Measurements from ENCODE around the gene PDE4B.

The PDE4B gene

DNA sequence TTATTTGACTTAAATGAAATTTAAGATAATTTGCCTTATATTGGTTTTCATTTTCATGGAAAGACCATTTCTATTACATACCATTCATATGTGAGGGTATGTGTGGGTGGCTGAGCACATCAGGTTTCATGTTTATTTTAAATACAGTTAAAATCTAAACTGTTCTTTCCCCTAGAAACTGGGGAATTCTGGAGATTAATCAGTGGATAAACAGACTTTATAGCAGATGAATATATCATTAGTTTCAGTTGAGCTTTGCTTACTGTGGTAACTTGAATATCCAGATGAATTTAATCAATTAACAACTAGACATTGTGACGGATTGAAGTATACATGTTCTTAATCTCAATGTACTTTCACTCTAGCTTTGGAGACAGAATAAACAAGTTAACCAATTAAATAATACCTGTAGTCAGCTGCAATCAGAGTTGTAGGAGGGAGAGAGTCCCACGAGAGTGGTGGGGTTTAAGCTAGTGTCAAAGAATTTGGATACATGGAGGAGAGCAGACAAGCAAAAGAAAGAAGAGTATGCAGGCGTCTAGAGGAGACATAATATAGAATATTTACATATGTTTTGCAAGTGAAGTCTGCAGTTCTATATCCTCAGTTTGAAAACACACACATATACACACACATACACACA is 97.6 kb downstream of the PDE4B start:
- DNase-seq, result no peak

DNA sequence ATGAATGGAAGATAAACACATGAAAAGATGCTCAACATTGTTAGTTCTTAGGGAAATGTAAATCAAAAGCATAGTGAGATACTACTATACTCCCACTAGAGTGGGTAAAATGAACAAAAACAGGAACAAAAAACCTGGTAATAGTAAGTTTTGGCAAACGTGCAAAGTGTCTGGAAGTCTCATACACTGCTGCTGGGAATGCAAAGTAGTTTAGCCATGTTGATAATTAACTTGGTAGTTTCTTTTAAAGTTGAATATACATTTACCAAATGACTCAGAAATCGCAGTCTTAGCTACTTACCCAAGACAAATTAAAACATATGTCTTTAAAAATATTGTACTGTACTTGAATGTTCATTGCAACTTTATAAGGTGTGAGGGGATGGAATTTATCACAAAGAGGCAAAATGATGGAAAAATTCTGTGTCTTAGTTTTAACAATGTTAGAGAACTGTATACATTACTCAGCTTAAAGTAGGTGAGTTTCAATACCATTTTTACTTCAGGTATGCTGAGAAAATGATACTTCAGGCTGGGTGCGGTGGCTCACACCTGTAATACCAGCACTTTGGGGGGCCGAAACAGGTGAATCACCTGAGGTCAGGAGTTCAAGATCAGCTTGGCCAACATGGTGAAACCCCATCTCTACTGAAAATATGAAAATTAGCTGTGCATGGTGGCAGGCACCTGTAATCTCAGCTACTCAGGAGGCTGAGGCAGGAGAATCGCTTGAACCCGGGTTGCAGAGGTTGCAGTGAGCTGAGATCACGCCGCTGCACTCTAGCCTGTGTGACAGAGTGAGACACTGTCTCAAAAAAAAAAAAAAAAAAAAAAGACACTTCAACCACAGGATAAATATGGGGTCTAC is 102.3 kb downstream of the PDE4B start:
- DNase-seq, result no peak

DNA sequence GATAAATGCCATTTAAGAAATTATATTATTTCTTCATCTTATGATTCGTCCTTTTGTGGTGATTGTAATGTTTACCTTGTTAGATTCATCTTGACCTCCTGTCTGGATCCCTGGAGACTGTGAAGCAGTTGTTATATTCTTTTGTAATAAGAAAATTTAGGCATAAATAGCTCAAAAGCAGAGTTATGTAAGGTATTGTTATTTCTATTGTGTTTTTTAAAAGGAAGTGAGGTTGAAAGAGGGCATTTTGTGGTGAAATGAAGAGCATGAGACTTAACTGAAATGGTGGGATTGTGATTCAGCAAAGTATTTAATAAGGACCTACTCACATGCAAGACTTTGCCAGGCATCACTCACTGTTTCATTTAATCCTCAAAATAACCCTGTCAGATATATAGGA is 104.0 kb downstream of the PDE4B start:
- no peak for DNase-seq

DNA sequence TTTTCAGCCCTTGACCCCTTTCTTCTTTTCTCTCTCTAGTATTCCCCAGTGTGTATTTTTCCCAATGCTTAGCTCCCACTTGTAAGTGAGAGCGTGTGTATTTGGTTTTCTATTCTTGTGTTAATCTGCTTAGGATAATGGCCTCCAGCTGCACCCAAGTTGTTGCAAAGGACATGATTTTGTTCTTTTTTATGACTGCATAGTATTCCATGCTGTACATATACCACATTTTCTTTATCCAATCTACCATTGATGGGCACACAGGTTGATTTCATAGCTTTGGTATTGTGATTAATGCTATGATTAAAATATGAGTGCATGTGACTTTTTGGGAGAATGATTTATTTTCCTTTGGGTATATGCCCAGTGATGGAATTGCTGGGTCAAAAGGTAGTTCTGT is 104.8 kb downstream of the PDE4B start:
- DNase-seq, result no peak

DNA sequence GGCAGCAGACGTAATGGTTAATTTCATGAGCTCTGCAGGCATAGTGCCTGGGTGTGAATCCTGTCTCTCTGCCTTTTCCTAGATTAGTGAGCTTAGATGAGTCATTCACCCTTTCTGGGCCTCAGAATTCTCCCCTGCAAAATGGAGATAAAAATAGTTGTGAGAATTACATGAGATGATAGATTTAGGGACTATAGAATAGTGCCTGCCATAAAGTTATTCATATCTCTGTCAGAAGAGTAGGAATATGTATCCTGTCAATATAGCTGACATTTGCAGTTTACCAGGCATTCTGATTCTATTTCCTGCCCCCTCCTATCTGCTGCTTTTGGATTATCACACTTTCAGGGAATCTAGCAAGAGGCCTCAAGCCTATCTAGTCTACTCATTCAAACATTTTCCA is 112.0 kb downstream of the PDE4B start:
- DNase-seq, result no peak

DNA sequence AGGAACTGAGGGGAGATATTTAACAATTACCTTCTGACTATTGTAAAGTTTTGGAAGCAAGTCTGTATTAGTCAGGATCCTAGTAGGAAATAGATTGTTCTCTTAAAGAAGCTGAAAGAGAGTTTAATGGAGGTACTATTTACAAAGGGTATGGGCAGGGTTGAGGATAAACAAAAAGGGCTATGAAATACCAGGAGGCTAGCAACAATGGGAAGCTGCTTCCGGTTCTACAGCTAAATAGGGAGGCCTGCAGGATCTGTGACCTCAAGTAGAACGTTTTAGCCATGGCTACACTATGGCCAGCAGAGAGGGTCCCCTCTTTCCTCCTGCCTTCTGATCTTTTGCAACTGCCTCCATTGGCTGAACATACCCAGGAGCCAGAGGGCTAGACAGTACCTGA is 117.7 kb downstream of the PDE4B start:
- no peak for DNase-seq

DNA sequence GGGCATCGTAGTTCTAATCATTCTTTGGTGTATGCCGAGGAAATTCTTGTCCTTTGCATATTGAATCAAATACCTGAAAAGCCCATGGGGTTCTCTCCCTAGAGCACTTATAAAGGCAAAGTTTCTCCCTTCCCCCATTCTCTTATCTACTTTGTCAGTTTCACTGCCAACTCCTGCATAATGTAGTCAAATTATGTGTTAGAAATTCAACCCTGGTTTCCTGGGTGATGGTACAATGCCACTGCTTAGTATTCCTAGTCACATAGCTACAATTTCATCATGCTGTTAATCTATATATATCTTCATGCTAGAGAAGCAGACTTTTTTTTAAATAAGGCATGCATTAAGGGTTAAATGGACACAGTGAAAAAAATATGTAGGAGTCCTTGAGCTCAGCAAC is 119.0 kb downstream of the PDE4B start:
- no peak for DNase-seq

DNA sequence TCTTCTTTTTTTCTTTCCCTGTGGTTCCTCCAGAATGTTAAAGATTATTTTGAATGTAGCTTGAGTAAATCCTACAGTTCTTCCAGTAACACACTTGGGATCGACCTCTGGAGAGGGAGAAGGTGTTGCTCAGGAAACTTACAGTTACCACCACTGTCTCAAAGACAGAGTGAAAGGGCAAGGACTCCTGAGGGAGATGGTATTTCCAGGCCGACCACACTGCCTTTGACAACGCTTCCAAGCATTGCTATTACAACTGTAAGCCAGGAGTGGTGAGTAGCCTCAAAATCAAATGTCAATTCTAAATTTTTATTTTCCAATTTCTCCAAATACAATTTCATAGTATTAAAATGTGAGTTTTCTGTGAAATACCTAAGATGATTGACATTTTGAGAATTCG is 125.9 kb downstream of the PDE4B start:
- DNase-seq, result no peak

DNA sequence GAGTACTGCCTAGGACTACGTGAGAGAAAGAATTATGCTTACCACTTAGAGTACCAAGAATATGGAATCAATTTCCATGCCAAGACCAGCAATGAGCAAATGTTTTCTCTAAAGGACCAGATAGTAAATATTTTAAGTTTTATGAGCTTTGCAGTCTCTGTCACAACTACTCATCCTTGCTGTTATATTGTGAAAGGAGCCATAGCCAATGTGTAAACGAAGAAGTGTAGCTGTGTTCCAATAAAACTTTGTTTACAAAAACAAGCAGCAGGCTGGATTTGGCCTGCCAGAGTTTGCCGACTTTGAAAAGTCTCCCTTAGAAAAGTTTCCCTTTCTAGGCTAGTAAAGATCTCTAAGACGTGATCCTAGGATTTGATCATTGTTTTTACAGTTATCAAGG is 128.8 kb downstream of the PDE4B start:
- DNase-seq, result no peak

DNA sequence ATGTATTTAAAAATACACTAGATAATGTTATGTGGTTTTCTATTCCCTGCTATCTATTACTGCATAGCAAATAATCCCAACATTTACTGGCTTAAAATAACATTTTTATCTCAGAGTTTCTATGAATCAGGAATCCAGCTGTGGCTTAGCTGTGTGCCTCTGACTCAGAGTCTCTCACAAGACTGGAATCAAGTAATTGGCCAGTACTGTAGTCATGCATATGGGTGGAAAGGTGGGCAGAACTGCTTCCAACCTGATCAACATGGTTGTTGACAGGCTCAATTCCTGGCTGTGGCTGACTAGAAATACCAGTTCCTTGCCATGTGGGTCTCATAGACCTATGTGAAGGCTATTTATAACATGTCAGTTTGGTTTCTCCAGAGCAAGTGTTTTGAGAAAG is 131.8 kb downstream of the PDE4B start:
- no peak for DNase-seq

DNA sequence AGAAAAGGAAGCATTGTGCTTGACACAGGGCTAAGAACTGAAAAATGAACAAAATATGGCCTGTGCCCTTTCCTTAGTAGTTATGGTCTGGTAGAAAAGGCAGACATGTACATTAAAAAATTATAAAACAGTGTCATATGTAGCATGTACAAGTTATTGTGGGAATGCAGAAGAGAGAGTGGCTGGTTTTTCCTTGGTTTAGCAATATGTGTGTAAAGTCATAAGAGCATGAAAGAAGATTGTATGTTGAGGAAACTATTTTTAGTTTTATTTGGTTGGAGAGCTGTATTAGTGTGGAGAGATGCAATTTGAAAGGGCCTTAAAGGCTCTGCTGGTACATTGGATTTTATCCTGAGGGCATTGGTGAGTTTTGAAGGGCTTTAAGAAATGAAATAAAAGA is 145.8 kb downstream of the PDE4B start:
- DNase-seq, result no peak

DNA sequence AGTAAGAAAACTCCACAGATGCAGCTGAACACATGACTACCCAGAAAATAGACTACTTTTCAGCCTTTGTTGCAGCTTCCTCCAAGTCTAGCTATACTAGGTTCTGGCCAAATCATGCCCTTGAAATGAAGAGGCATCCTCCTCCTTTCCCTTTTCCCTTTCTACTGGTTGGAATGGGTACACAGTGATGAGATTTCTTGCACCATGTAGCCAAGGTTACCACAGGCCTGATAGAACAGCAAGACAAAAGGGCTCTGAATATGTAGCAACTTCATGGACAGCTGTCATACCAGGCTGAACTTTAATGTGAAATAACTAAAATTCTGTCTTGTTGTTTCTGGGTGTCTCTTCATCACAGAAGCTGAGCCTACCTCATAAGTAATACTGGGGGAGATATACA is 146.5 kb downstream of the PDE4B start:
- DNase-seq, result no peak

DNA sequence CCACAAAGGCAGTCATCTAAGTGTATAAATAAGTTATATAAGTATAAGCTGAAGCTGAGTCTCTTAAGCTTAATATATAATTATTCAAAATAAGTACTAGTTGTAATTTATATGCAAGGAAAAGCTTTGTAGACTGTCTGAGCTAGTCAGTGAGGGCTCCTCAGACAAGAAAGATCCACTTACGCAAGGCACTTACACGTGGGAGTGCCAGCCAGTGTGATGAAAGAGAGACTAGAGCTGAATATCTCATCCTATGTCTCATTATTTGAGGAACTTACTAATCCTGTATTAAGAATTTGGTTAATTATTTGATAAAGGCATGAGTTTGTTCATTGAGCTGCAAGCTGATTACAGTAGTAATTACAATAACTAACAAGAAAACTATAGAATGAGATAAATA is 146.9 kb downstream of the PDE4B start:
- DNase-seq, result no peak

DNA sequence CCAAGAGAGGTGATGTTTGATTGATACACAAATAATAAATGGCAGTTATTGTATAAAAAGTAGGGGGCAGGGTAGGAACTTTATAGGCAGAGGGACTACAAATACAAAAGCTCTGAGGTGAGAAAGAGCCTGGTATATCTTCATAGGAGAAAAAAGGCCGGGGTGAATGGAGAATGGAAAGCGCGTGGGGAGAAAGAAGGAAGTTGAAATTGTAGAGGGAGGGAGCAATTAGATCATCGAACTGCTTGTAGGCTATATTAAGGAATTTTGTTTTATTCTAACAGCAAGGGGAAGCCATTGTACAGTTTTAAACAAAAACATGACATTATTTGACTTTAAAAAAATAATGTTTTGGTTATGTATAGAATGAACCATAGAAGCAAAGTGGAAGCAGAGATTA is 147.4 kb downstream of the PDE4B start:
- no peak for DNase-seq

DNA sequence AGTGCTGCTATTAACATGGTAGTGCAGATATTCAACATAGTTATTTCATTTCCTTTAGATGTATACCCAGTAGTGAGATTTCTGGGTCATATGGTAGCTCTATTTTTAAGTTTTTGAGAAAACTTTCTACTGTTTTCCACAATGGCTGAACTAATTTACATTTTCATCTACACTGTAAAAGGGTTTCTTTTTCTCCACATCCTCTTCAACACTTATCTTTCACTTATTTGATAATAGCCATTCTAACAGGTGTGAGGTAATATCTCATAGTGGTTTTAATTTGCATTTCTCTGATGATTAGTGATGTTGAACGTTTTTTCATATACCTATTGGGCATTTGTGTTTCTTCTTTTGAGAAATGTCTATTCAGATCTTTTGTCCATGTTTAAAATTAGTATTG is 149.8 kb downstream of the PDE4B start:
- no peak for DNase-seq

DNA sequence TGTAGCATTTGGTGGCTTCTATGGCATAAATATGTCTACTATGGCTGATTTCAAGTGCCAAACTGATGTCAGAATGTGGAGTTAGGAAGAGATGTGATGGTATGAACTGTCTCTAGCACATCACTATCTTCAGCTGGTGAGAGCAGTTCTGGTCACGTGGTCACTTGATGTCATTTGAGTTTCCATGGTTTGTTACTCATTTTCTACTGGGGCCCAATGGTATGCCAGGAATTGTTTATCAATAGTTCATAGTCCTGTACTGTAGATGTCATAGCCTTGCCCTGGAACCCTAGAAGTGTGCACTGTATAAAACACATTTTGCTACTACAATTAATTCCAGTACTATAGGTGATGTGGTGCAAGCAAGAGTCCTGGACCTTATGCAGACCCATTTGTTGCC is 153.7 kb downstream of the PDE4B start:
- DNase-seq, result no peak

DNA sequence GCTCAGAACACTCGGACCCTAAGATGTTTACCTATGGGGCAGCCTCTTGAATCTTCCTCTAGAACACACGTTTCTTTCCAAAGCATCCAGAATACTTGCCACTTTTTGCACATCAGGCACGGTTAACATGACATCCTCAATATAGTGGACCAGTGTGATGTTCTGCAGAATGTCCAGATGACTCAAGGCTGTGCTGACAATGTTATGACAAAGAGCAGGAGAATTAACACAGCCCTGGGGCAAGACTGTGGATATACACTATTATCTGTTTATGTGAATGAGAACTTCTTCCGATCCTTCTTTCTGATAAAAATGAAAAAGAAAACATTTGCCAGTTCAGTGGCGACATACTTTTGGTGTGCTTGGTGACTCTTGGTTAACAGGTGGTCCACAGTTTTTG is 154.3 kb downstream of the PDE4B start:
- no peak for DNase-seq

DNA sequence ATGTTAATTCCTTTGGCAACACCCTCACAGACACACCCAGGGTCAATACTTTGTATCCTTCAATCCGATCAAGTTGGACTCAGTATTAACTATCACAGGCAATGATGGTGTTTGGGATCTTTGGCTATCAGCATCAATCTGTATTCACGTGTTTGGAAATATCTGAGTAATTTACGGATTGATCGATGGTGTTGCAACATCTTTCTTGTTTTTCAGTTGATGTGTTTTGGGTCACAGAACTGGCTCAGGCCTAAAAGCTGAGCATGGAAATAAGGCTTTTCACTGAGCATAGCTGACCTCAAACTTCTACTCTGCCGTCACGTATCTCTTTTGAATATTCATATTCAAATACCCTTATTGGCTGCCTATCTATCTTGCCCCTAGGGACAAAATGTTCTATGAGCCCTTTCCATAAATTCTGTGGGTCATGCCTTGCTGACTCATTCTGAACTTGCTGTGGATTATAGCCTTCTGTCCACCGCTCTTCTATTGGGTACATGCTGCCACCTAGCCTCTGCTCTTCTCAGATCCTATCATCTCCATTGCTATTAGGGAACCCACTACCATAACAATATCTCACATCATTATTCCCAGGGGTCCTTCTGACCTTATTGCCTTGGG is 156.0 kb downstream of the PDE4B start:
- DNase-seq, result no peak

DNA sequence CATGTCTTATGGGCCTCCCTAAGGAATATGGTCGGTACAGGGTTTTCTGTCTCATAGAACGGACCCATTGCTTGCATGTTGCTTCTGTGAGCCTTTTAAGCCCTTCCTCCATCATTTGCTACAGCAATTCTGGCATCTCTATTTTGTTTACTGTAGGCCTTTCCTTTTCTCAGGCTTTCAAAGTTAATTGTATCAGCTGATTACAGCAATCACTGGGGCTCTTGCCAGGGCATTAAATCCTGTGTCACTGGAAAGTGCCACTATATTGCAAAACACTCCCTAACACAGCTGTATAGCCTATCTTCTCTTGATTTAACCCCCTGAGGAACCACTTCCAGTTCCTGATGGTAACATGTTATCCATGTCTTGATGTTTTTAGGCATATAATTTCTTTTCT is 156.5 kb downstream of the PDE4B start:
- no peak for DNase-seq

DNA sequence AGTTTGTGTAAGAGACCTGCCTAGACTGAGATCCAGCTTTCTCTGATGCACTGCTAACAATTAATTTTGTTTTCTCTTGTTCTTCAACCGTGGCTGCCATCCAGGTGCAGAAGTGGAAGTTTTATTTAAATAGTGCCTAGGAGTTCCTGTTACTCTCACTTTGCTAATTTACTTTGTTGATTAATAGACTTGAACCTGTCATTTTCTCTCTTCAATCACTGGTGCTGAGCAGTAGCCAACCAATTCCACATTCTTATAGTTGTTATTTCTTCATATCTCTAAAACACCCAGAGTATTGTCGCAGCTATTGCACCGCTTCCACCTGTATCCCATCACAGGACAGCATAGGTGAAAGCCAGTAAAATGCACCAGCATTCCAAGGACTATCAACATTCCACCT is 157.2 kb downstream of the PDE4B start:
- DNase-seq, result no peak

DNA sequence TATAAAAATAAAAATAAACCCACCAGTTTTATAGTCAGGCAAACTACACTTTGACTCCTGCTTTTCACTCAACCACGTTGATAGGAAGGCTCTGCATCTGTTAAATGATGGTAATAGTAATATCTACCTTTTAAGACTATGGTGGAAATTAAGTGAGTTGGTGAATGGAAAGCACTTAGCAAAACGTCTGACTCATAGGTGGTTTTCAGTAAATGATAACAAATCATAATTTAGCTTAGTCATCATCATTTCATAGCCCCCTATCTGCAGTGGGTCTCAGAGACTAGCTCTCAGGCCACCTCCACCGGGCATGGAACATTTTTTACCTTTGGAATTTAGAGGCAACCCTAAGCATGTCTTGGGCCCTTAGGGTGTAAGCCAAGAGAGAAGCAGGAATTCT is 160.0 kb downstream of the PDE4B start:
- no peak for DNase-seq

DNA sequence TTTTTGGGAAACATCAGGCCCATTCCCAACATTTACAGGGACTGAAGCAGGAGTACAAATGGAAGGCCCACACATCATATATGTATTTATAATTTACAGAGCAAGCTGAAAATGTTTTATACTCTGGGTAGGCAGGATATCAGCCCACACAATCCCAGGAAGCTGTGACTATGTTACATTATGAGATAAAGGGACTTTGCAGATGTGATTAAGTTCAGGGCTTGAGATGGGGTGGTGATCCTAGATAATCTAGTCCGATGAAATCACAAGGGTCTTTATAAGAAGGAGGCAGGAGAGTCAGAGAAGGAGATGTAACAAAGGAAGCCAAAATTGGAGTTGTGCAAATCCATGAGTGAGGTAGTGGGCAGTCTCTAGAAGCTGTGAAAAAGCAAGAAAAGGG is 160.5 kb downstream of the PDE4B start:
- DNase-seq, result no peak

DNA sequence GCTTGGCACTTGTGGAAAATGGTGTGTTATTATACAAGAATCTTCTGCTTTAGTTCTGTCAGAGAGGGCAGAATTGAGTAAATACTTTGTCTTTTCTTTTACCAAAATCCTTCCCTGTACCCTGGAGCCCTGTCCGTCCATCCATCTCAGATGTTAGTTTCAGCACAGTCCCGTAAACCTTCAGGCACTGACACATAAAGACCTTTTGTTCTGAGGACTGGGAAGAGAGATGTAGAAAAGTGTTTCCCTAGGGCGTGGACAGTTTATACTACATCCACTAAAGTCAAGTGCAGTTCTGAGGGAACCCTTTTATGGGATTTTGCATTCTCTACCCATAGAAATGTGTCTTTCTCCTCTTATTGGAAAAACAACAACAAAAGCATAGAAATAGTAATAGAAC is 162.4 kb downstream of the PDE4B start:
- no peak for DNase-seq

DNA sequence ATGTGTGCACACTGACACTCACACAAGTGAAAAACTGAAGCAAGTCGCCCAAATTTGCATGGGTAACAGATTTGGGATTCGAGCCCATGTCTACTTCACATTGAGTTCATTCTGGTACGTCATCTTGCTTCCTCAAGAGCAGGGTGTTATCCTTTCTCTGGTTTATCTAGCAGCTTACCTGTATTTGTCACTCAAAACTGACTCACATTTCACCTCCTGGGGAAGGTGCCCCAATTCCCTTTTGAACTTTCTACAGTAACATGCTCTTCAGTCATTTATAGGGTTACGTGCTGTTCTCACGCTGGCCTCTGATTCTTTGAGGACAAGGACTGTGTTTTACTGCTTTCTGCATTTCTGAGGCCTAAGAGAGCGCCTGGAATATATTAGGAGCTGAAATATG is 162.8 kb downstream of the PDE4B start:
- DNase-seq, result no peak

Data from activated CD4-positive, CD25-positive, alpha-beta regulatory T cell (primary cell).